ENCODE results near the gene NAT16.

DNA sequence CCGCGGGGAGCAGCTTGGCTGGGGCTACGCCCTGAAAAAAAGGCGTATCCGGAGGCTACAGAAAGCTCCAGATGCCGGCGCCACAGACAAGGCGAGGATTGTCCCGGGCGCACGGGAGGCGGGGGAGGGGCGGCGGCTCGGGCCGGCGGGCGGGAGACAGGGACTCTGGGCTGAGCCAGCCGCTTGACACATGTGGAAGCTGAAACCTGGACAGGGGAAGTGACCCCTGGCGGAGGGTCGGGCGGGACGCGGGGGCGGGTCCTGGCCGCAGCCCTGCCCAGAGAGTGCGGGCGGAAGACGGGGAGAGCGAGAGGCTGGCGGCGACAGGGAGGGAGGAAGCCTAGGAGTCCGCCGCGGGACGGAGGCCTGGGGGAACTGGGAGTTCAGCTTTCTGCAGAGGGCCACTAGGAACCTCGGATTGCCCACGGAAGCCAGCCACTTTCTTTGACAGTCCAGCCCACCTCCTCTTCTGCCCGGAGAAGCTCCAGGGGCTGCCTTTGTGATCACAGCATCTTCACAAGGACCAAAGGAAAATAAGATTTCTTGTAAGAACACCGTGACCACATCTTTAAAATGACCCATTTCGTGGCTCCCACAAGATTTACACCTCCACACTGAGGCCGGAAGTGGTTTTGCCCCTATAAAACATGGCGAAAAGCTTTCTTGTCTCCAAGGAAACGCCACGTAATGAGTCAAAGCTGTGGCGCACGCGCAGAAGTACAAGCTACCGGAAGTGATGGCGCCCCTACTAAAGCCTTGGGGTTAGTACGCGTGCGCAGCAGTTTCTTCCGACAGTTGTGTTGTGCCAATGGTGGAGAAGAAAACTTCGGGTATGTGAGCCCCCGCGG, 37.5 kb upstream of the NAT16 start, which contains the start of the genes PLOD3 and ZNHIT1:
- no peak for TF ChIP-seq USF2 (IDR thresholded peaks at IDR 0.05; ENCODE audit: borderline replicate concordance, low read depth, low read length)
- TF ChIP-seq, protein P1, sequence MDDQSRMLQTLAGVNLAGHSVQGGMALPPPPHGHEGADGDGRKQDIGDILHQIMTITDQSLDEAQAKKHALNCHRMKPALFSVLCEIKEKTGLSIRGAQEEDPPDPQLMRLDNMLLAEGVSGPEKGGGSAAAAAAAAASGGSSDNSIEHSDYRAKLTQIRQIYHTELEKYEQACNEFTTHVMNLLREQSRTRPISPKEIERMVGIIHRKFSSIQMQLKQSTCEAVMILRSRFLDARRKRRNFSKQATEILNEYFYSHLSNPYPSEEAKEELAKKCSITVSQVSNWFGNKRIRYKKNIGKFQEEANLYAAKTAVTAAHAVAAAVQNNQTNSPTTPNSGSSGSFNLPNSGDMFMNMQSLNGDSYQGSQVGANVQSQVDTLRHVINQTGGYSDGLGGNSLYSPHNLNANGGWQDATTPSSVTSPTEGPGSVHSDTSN (IDR thresholded peaks at IDR 0.05) = no peak; the same call in 1 of the 2 replicates
- peak; percentile 25; the same call in 1 of the 2 replicates for TF ChIP-seq CTCF (IDR thresholded peaks at IDR 0.05)
- peak; percentile 95 for TF ChIP-seq MXI1 (IDR thresholded peaks at IDR 0.05; ENCODE audit: low read depth, low read length)

Measured in SK-N-SH (cell line).